HL-60/S4 treated with retinoic acid at 250 ng/mL for 4 days and 3 days (cell line): ENCODE results near the gene UFC1.

Experiments used
- in situ Hi-C: fragments of 300-500 bp; cut with MboI; formaldehyde crosslinking; loops from 2 replicates; pipeline ENCODE4 v1.7.0; 2022; ENCODE audit warnings: low sequenced_read_pairs

UFC1 gene

GRCh38 chr1:161192476-161193465 is 39.0 kb downstream of the UFC1 start:
- in situ Hi-C loops, result no loop called here

DNA sequence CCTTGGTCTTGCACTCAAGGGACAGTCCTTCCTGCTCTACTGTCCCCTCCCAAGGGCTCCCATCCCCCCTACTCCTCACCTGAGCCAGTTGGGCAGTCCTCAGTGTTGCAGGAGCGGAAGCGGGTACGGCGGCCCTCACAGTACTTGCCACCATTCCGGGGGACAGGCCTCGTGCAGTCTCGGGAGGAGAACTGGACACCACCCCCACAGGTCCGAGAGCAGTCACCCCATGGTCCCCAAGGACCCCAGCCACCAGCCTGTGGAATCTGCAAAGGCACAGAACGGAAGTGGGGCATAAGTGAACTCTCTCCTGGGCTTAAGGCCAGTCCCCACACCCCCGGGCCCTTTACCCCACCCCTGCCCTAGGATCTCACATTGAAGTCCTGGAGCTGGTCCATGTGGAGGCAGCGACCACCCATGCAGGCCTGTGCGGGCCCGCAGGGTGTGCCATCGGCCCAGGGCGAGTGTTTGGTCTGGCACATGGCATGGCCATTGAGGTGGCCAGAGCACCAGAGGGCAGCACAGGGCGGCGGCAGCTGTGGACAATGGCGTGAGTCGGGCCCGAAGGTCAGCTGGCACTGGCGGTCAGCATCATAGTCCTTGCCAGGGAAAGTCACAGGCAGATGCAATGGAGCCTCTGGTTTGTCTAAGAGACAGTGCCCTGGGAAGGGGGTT is 39.9 kb downstream of the UFC1 start:
- in situ Hi-C loops, result no loop called here

DNA sequence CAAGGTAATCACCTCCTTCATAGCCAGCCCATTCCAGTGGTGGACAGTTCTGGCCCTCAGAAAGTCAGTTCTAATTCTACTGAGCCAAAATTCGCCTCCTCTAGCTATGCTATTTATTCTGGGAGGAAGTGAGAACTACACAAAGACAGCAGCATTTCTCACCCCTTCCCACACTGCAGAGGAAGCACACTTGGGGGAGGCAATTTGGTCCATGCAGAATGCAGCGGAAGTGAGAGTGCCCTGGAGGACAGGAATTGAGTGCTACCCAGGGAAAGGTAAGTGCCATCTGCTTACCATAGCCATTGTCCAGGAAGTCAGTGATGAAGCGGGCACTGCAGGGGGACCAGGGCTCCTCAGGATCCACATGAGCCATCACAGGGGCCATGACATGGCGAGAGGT is 41.4 kb downstream of the UFC1 start:
- in situ Hi-C loops, result no loop called here

DNA sequence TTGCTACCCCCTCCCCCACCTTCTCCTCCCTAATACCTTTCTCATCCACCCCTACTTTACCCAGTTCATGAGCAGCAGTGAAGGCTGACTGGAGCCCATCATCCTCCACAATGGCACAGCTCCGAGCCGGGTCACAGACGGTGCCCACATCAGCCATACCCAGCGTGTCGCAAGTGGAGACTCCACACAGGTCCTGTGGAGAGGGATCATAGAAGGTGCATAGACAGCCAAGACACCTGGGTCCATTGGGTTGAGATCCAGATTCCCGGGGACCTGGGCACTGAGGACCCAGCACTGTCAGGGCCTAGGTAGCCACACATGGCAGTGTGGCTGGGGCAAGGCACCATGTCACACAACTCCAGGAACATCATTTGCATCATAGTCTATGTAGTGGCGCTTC is 42.3 kb downstream of the UFC1 start:
- in situ Hi-C loops, result no loop called here

GRCh38 chr1:161196521-161197451 is 43.0 kb downstream of the UFC1 start:
- in situ Hi-C loops, result no loop called here

GRCh38 chr1:161197560-161198193 is 43.9 kb downstream of the UFC1 start:
- in situ Hi-C loops, result no loop called here

DNA sequence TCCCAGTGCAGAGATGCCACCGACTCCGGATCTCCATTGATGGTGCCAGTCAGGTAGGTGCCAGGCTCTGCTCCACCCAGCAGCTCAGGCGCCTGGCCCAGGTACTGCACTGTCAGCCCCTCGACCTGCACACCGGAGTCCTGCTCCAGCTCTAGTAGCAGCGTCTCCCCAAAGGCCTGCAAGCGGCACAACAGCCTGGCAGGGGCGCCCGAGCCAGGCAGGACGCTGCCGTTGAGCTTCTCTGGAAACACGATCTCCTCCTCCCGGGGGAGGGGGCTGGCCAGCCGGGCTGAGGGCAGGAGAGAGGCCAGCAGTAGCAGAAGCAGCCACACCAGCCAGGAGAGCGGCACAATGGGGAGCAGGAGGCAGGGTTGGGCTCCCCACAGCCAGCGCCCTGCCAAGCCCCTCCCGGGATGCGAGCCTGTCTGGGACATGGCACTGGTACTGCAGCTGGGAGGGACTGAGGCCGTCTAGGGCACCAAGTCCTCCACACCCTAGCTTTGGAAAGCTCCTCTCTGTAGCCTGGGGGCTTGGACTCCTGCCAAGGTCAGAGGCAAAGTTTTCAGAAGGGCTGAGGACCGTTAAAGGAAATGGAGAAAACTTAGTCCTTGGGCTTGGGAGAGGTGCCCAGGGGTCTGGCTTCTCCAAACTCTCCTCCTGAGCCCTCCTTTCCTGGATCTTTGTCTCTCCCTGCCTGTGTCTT is 44.6 kb downstream of the UFC1 start:
- in situ Hi-C loops, result no loop called here

DNA sequence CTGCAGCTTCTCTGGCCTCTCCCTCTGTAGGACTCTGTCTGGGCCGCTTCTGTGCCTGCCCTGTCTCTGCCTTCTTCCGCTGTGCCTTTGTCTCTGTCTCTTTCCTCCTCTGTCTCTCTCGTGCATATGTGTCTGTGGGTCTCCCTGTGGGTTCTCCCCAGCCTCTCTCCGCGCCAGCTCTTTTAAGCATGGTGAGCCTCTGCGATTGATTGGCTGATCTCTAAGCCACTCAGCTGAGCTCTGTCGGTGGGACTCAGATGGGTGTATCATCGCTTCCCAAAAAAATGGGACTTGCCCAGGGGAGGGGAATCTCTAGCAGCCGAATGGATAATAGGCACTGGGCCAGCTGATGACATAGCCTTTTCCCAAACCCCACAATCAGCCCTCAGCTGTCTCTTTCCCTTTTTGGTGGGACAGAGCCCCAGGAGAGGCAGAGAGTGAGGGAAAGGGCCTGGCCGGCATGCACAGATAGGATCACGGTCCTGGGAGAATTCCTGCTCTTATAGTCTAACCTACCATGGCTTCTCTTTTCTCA is 45.2 kb downstream of the UFC1 start, which contains the start of gene ADAMTS4:
Gene ADAMTS4 (minus strand): TSS at position 158 of the 535 bp plus-strand sequence. CDS start 427 bp downstream, outside the sequence.
- in situ Hi-C loops, result no loop called here

DNA sequence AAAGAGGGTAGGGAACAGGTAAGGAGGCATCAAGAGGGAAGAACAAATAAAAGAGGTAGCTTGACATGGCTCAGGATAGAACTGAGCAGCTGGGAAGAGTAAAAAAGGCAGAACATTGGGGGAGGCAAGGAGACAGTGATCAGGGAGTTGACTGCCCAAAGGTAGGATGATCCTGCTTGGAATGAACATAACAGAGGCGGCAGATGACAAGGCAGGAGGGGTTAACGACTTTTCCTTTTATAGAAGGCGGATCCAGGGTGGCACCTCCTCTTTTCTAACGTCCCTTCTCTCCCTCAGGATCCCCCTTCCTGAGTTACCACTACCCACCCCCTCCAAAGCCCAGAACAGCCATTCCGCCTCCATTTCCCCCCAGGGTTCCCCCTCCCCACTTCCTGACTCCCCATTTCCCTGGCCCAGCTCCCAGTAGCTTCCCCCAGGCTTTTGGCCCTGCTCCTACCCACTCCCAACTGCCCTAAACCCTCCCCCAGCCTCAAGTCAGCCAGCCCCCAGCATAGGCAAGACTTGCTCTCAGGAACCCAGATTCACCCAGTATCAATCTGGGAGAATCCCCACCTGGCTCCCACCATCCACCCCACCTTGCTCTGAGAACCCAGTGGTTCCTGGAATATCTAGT is 45.8 kb downstream of the UFC1 start:
- in situ Hi-C loops, result loop anchor here (10.0 to 25.0 kb wide), 2 partner anchors 185 to 538 kb away; partner anchors contain the start of gene DUSP12

DNA sequence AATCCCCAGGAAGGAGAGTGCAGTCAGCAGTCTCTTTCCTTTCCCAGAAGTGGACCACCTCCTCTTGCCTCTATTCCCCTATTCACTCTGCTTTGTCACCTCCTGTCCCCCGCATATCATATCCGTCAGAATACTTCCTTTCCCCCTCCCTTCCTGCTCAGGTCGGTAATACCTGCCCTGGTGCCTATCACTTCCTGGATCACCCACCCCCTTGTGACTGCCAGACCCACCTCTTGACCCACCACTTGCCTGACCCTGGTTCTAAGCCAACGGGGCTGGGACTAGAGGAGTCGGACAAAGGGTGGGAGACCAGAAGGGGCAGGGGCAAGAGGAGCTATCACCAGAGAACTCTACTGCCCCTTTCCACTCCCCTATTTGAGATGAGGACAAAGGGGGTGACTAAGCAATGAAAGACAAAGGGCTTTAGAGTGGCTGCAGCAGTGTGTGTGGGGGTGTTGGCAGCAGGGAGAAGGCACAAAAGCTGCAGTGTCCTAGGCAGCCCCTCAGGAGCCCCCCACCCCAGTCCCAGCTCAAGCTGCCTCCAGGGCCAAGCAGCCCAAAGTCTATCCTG is 46.7 kb downstream of the UFC1 start:
- in situ Hi-C loops, result loop anchor here (10.0 to 25.0 kb wide), 2 partner anchors 184 to 537 kb away; partner anchors contain the start of gene DUSP12

DNA sequence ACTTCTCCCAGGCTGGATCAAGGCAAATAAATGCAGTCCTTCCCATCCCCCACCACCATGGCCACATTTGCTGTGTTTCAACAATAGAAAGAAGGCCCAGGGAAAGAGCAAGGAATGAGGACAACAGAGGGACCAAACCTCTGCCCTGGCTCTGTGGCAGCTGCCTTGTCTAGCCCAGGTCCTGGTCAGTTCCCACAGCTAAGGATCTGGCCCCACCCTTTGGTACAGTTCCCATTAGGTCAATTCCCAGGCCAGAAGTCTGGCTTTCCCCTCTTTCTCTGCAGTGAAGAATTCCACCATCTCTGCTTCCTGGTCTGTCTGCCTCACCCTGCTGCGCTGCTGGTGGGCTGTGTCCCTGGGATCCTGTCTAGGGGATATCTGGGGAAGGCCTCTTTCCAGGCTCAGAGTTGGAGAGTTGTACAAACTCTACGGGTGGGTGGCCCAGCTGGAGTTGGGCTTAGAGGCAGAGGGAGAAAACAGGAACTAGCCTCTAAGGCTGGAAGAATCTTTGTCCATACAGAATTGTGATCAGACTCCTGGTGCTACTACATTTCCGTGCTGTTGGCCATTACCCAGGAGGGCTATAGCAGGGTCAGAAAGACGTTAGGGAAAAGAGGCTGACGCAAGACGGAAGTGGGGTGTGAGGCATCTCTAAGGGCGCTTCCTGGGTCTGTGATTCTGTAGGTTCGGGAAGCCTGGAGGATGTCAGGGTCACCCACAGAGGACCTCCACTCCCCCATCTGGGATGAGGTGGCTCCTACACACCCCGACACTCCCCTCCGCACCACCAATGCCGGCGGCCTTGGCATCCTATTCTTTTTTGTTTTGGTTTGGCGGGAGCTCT is 47.4 kb downstream of the UFC1 start:
- in situ Hi-C loops, result loop anchor here (10.0 to 25.0 kb wide), 2 partner anchors 184 to 536 kb away; partner anchors contain the start of gene DUSP12

- in situ Hi-C loops, result loop anchor here (10.0 to 25.0 kb wide), 2 partner anchors 183 to 535 kb away; partner anchors contain the start of gene DUSP12
These were observed 48.3 kb downstream of the UFC1 start, which contains the start of gene NDUFS2 for GRCh38 chr1:161201836-161202712. TSS of gene NDUFS2 (plus strand) at chr1:161202367. CDS start at chr1:161202386, 19 bp downstream.

DNA sequence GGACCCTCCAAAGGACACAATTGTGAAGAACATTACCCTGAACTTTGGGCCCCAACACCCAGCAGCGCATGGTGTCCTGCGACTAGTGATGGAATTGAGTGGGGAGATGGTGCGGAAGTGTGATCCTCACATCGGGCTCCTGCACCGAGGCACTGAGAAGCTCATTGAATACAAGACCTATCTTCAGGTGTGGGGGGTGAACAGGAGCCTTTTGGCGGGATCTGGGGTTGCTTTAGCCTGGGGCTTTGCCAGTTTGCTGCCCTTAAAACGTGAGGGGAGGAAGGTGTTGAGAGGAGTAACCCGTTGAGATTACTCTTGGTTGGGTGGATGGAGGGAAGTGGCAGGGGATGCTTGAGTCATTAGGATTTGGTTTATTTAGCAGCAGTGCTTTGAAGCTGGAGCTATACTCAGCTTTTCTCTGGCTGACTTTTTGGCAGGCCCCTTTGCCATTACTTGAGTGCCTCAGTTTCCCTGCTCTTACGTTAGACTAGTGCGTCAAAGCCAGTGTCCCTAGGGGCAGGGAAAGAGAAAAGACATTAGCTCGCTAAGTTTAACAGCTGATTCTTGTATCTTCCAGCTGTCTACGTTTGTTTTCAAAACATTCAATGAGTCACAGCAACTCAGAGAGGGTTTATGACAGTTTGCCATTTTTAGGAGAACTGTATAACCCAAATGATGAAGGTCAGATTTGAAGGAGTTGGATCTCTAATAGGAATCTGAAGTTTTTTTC is 52.8 kb downstream of the UFC1 start:
- in situ Hi-C loops, result loop anchor here (10.0 to 25.0 kb wide), 2 partner anchors 178 to 531 kb away; partner anchors contain the start of gene DUSP12

DNA sequence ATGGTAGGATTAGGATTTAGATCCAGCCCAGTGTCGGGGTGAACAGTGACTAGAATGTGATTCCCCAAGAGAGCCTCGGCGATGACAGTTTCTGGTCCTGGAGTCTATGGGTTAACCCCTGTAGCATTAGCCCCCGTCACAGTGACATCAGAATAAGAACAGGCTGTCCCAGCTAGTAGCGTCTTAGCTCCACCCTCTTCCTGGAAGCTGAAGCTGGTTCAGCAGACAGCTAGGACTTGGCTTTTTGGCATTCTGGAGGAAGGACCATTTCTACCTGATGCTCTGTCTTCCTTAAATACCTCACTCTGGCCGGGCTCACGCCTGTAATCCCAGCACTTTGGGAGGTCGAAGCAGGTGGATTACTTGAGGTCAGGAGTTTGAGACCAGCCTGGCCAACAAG is 53.4 kb downstream of the UFC1 start:
- in situ Hi-C loops, result loop anchor here (10.0 to 25.0 kb wide), 2 partner anchors 178 to 530 kb away; partner anchors contain the start of gene DUSP12
